SK-N-SH treated with all-trans-retinoic acid at 6 μM for 48 hours (cell line): ENCODE measurements around the gene MIPEP.
A peak's percentile ranks its signal among the peaks of the same experiment; 100 is the strongest.

ENCODE experiments used
- ATAC-seq: fragments of 200-7000 bp; cut with Tn5 transposase; 3 replicates; pipeline ENCODE4 v1.9.1; 2020; ENCODE audit warnings: mild to moderate bottlenecking, moderate library complexity
- ARNTL ChIP-seq: fragments of 450-650 bp; formaldehyde crosslinking; IDR thresholded peaks from 2 replicates; pipeline ENCODE4 v1.5.0; 2020; ENCODE audit warnings: low read depth, mild to moderate bottlenecking, moderate library complexity, borderline replicate concordance
- CSDC2 ChIP-seq: fragments of 250-450 bp; sonication (Bioruptor Pico); IDR thresholded peaks from 2 replicates; pipeline ENCODE4 v1.5.0; 2020; ENCODE audit warnings: mild to moderate bottlenecking, moderate library complexity
- ESRRG ChIP-seq: fragments of 250-450 bp; sonication (Bioruptor Pico); IDR thresholded peaks from 2 replicates; pipeline ENCODE4 v1.6.1; 2021; ENCODE audit warnings: mild to moderate bottlenecking
- ISL1 ChIP-seq: fragments of 250-450 bp; sonication (Bioruptor Pico); IDR thresholded peaks from 2 replicates; pipeline ENCODE4 v2.1.2; 2022; ENCODE audit warnings: mild to moderate bottlenecking, moderate library complexity
- OSR1 ChIP-seq: fragments of 250-450 bp; sonication (Bioruptor Pico); IDR thresholded peaks from 2 replicates; pipeline ENCODE4 v1.8.0; 2022; ENCODE audit warnings: moderate library complexity, mild to moderate bottlenecking, inconsistent platforms
- RARB ChIP-seq: fragments of 250-450 bp; sonication (Bioruptor Pico); IDR thresholded peaks from 2 replicates; pipeline ENCODE4 v1.8.0; 2021; ENCODE audit warnings: mild to moderate bottlenecking, moderate library complexity
- SNAI2 ChIP-seq: fragments of 250-450 bp; sonication (Bioruptor Pico); IDR thresholded peaks from 2 replicates; pipeline ENCODE4 v1.5.0; 2020; ENCODE audit warnings: mild to moderate bottlenecking, moderate library complexity
- TOX ChIP-seq: fragments of 250-450 bp; sonication (Bioruptor Pico); IDR thresholded peaks from 2 replicates; pipeline ENCODE4 v1.8.0; 2021; ENCODE audit warnings: mild to moderate bottlenecking, moderate library complexity, borderline replicate concordance
- ZC3H10 ChIP-seq: fragments of 250-450 bp; sonication (Bioruptor Pico); IDR thresholded peaks from 2 replicates; pipeline ENCODE4 v1.5.1; 2021; ENCODE audit warnings: mild to moderate bottlenecking, moderate library complexity
- ZFP3 ChIP-seq: fragments of 250-450 bp; sonication (Bioruptor Pico); IDR thresholded peaks from 2 replicates; pipeline ENCODE4 v1.5.0; 2020; ENCODE audit warnings: mild to moderate bottlenecking, moderate library complexity
- ZFP30 ChIP-seq: fragments of 450-650 bp; formaldehyde crosslinking; IDR thresholded peaks from 2 replicates; pipeline ENCODE4 v1.5.0; 2022; ENCODE audit warnings: mild to moderate bottlenecking, moderate library complexity
- ZNF565 ChIP-seq: fragments of 450-650 bp; formaldehyde crosslinking; conservative IDR thresholded peaks from 2 replicates; pipeline ENCODE4 v1.5.0; 2020; ENCODE audit warnings: low read depth, mild to moderate bottlenecking, moderate library complexity
- ZNF70 ChIP-seq: fragments of 450-650 bp; formaldehyde crosslinking; IDR thresholded peaks from 2 replicates; pipeline ENCODE4 v1.5.0; 2020; ENCODE audit warnings: mild to moderate bottlenecking, moderate library complexity
- ZNF8 ChIP-seq: fragments of 450-650 bp; formaldehyde crosslinking; IDR thresholded peaks from 2 replicates; pipeline ENCODE4 v1.5.0; 2020; ENCODE audit warnings: mild to moderate bottlenecking, moderate library complexity
- TF ChIP-seq, protein P1 (sequence below): fragments of 250-450 bp; sonication (Bioruptor Pico); IDR thresholded peaks from 2 replicates; pipeline ENCODE4 v1.5.0; 2020; ENCODE audit warnings: mild to moderate bottlenecking, moderate library complexity
- TF ChIP-seq, protein P2 (sequence below): fragments of 250-450 bp; sonication (Bioruptor Pico); IDR thresholded peaks from 2 replicates; pipeline ENCODE4 v1.5.1; 2021; ENCODE audit warnings: mild to moderate bottlenecking, moderate library complexity
- TF ChIP-seq, protein P3 (sequence below): fragments of 250-450 bp; sonication (Bioruptor Pico); IDR thresholded peaks from 2 replicates; pipeline ENCODE4 v1.8.0; 2020; ENCODE audit warnings: mild to moderate bottlenecking, moderate library complexity, borderline replicate concordance
- TF ChIP-seq, protein P4 (sequence below): fragments of 250-450 bp; sonication (Bioruptor Pico); IDR thresholded peaks from 2 replicates; pipeline ENCODE4 v1.5.1; 2020; ENCODE audit warnings: low read depth, mild to moderate bottlenecking, moderate library complexity

Gene MIPEP

DNA sequence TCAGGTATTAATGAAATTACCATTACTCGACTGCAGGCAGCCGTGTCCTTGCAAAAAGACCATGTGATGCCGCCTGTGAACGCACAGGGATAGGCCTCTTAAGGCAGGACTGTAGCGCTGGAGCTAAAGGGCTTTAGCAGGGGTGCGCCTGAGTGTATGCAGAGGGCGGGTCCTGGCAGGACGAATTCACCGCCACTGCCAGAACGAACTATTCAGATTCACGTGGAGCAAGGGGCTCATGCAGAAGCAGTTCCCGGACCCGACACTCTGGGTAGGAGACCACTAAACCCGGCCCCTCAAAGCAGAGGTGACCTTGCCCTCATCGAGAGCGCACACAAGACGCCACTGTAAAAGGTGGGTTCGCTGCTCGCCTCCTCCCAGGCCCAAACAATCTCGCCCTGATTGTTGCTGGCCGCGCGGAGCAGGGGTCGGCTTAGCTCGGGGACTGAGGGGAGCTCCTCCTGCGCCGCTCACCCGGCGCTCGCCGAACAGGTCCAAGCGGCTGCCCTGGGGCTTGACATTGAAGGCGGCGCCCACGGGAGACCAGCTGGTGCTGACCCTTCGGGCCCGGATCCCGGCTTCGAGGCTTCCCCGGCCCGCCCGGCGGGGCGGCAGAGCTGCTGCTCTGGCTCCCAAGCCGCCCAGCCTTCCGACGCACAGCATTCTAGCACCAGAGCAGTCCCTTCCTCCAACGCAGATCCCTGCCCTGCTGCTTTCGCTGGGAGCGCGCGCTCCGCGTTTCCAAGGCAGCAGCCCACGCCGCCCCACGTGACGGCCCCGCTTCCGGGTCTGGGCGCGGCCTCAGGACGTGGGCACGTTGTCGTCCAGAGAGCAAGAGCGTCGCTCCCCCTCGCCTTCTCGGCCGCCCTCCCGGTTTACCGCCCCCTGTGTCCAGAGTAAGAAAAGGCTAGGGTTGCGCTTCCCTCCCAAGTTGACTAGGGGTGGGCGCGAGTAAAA is at the start of gene MIPEP:
Gene MIPEP, minus strand, starts transcription at position 743 of the 957 bp plus-strand sequence. Its CDS starts 80 bp downstream, at position 663.
- TF ChIP-seq ZNF70 (CRISPR knock-in tag) (no peak), ZC3H10 (no peak), SNAI2 (CRISPR knock-in tag) (no peak), CSDC2 (CRISPR knock-in tag) (no peak), ZFP30 (no peak), RARB (CRISPR knock-in tag) (no peak), TOX (CRISPR knock-in tag) (no peak), ZNF8 (CRISPR knock-in tag) (no peak), ARNTL (CRISPR knock-in tag) (no peak), ZFP3 (no peak), ESRRG (CRISPR knock-in tag) (no peak)
- TF ChIP-seq, protein P1, sequence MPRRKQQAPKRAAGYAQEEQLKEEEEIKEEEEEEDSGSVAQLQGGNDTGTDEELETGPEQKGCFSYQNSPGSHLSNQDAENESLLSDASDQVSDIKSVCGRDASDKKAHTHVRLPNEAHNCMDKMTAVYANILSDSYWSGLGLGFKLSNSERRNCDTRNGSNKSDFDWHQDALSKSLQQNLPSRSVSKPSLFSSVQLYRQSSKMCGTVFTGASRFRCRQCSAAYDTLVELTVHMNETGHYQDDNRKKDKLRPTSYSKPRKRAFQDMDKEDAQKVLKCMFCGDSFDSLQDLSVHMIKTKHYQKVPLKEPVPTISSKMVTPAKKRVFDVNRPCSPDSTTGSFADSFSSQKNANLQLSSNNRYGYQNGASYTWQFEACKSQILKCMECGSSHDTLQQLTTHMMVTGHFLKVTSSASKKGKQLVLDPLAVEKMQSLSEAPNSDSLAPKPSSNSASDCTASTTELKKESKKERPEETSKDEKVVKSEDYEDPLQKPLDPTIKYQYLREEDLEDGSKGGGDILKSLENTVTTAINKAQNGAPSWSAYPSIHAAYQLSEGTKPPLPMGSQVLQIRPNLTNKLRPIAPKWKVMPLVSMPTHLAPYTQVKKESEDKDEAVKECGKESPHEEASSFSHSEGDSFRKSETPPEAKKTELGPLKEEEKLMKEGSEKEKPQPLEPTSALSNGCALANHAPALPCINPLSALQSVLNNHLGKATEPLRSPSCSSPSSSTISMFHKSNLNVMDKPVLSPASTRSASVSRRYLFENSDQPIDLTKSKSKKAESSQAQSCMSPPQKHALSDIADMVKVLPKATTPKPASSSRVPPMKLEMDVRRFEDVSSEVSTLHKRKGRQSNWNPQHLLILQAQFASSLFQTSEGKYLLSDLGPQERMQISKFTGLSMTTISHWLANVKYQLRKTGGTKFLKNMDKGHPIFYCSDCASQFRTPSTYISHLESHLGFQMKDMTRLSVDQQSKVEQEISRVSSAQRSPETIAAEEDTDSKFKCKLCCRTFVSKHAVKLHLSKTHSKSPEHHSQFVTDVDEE: no peak
- TF ChIP-seq, protein P2, sequence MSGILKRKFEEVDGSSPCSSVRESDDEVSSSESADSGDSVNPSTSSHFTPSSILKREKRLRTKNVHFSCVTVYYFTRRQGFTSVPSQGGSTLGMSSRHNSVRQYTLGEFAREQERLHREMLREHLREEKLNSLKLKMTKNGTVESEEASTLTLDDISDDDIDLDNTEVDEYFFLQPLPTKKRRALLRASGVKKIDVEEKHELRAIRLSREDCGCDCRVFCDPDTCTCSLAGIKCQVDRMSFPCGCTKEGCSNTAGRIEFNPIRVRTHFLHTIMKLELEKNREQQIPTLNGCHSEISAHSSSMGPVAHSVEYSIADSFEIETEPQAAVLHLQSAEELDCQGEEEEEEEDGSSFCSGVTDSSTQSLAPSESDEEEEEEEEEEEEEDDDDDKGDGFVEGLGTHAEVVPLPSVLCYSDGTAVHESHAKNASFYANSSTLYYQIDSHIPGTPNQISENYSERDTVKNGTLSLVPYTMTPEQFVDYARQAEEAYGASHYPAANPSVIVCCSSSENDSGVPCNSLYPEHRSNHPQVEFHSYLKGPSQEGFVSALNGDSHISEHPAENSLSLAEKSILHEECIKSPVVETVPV: no peak
- TF ChIP-seq, protein P3, sequence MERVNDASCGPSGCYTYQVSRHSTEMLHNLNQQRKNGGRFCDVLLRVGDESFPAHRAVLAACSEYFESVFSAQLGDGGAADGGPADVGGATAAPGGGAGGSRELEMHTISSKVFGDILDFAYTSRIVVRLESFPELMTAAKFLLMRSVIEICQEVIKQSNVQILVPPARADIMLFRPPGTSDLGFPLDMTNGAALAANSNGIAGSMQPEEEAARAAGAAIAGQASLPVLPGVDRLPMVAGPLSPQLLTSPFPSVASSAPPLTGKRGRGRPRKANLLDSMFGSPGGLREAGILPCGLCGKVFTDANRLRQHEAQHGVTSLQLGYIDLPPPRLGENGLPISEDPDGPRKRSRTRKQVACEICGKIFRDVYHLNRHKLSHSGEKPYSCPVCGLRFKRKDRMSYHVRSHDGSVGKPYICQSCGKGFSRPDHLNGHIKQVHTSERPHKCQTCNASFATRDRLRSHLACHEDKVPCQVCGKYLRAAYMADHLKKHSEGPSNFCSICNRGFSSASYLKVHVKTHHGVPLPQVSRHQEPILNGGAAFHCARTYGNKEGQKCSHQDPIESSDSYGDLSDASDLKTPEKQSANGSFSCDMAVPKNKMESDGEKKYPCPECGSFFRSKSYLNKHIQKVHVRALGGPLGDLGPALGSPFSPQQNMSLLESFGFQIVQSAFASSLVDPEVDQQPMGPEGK (CRISPR knock-in tag): no peak
- TF ChIP-seq, protein P4, sequence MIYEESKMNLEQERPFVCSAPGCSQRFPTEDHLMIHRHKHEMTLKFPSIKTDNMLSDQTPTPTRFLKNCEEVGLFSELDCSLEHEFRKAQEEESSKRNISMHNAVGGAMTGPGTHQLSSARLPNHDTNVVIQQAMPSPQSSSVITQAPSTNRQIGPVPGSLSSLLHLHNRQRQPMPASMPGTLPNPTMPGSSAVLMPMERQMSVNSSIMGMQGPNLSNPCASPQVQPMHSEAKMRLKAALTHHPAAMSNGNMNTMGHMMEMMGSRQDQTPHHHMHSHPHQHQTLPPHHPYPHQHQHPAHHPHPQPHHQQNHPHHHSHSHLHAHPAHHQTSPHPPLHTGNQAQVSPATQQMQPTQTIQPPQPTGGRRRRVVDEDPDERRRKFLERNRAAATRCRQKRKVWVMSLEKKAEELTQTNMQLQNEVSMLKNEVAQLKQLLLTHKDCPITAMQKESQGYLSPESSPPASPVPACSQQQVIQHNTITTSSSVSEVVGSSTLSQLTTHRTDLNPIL (CRISPR knock-in tag): no peak
- TF ChIP-seq, all 23 proteins: peak for 0
- ATAC-seq: peak; percentile 95

DNA sequence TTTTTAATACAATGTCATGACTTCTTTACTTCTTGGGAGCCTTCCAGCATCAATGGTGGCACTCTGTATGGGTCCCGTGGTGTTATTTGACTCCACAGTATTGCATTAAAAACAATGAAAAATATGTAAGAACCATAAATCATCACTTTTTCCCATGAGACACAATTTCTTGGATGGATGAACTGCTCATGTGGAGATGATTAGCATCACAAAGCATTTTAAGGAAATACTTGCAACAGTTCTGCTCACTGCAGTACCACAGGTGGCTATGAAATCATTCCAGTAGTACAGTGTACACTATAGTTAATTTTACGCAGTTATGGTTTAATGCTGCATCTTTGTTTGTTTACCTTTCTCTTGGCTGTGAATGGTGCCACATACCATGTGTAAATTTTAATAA is 45.3 kb upstream of the MIPEP start:
- ATAC-seq: no peak
- no peak for TF ChIP-seq OSR1
- no peak for TF ChIP-seq TOX (CRISPR knock-in tag)
- TF ChIP-seq, protein P2: no peak
- no peak for TF ChIP-seq ZNF565 (CRISPR knock-in tag)
- TF ChIP-seq ESRRG (CRISPR knock-in tag): no peak

DNA sequence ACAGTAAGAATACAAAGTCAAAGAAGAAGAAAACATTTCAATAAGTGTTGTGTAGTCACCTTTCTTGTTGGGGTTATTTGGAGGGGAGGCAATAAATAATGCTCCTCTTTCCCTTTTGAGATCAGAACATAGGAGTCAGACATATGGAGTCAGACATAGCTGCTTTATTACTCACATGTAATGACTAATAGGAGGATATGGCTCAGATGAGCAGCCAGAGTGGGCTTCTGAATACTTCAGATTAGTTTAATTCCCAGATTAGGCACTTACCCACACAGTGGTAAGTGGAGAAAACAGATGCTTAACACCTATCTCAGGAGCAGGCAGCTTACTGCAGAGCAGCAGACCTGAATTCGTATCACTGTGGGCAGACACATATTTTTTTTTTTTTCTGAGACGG is 39.8 kb upstream of the MIPEP start:
- ATAC-seq: peak; percentile 97
- TF ChIP-seq, protein P2: no peak
- TF ChIP-seq ZFP30: no peak
- TF ChIP-seq RARB (CRISPR knock-in tag): no peak
- TF ChIP-seq ISL1 (CRISPR knock-in tag): peak; percentile 49
